Heart right ventricle (tissue), 16 donors: ENCODE results near the gene TMEM59L. TPM values are rescaled to one million over a fixed set of nuclear protein-coding genes. Genes with fewer than 3 reads are reported as not detected.

Source experiments
- ATAC-seq, 8 donors: fragments of 200-7000 bp; cut with Tn5 transposase; one replicate each; pipeline ENCODE4 v1.9.1; 2020; ENCODE audit warnings: mild to moderate bottlenecking in 8 of 8, moderate library complexity in 8 of 8, moderate number of reproducible peaks in 1 of 8
- DNase-seq, 2 donors: peaks; one replicate each; pipeline ENCODE4 v3.0.0-alpha.2; 2020
- H3K27ac ChIP-seq, 10 donors: fragments of 200-600 bp; sonication (generic) in 2 of 10; one replicate each; pipeline versions ENCODE4 v1.5.0 to v1.8.0; 2020 to 2022; ENCODE audit warnings: mild to moderate bottlenecking in 3 of 10
- H3K27me3 ChIP-seq, 7 donors: fragments of 200-600 bp; one replicate each; pipeline ENCODE4 v1.8.0; 2021 to 2022; ENCODE audit warnings: mild to moderate bottlenecking in 2 of 7
- H3K36me3 ChIP-seq, 9 donors: fragments of 200-600 bp; sonication (generic) in 1 of 9; one replicate each; pipeline versions ENCODE4 v1.5.0 to v1.8.0; 2020 to 2022; ENCODE audit warnings: mild to moderate bottlenecking in 2 of 9
- H3K4me1 ChIP-seq, 9 donors: fragments of 200-600 bp; sonication (generic) in 1 of 9; one replicate each; pipeline versions ENCODE4 v1.5.0 to v1.8.0; 2020 to 2022; ENCODE audit warnings: mild to moderate bottlenecking in 4 of 9
- H3K4me3 ChIP-seq, 10 donors: fragments of 200-600 bp; sonication (generic) in 2 of 10; one replicate each; pipeline versions ENCODE4 v1.5.0 to v1.8.0; 2020 to 2022; ENCODE audit warnings: mild to moderate bottlenecking in 7 of 10, moderate library complexity in 2 of 10
- H3K9me3 ChIP-seq, 11 donors: fragments of 200-600 bp in 10 of 11; sonication (generic) in 2 of 11; one replicate each; pipeline versions ENCODE4 v1.5.0 to v1.8.0; 2013 to 2022; ENCODE audit warnings: mild to moderate bottlenecking in 2 of 11, control low read depth in 1 of 11, moderate library complexity in 1 of 11
- CTCF ChIP-seq, 9 donors: fragments of 200-600 bp; sonication (generic) in 2 of 9; IDR thresholded peaks; one replicate each; pipeline versions ENCODE4 v1.5.0 to v1.8.0; 2021 to 2022; ENCODE audit warnings: antibody characterized with exemption in 9 of 9, mild to moderate bottlenecking in 5 of 9, moderate library complexity in 1 of 9
- WGBS, 2 donors: extraction: QIAGEN DNeasy Blood & Tissue Kit; methylation state at CpG; one replicate each; pipeline ENCODE4 v1.1.7; 2013; ENCODE audit warnings: inconsistent platforms in 1 of 2; 5-methylcytosine and 5-hydroxymethylcytosine counted together
- intact Hi-C, 10 donors: fragments of 100-400 bp; cut with DNase I; formaldehyde crosslinking; loops; one replicate each; pipeline versions ENCODE4 v1.11.1 to v1.14.2; 2022
- polyA plus RNA-seq, 2 donors: library from polyadenylated mRNA; stranded (reverse); fragments of 200-250 nt; gene quantifications; one replicate each; pipeline ENCODE4 v1.2.3, GENCODE V29; 2013
- total RNA-seq, 10 donors: library from RNA; stranded (reverse); fragmentation: NEBNext Ultra II Directional in 3 of 10; extraction: Animal tissue kit (Norgen Biotek cat#: 25700) in 3 of 10; gene quantifications; one replicate each; pipeline versions ENCODE4 v1.2.1 to v1.2.4, GENCODE V29; 2021 to 2023
- donor health status: Arrhythmogenic right ventricular cardiomyopathy.
- donor health status: ischemic (EF 13 %, LVEDD 7.1; RV severe dilation, severe dysfunction).
- donor health status: healthy with polysubstance abuse.
- donor health status: DM: no; HTN: yes; CAD: no.
- donor health status: DM: no; HTN: no; CAD: no.
- donor health status: ischemic (EF 25% LVEDD 6.9; RV normal size, moderate dysfunction).
- donor health status: ischemic (EF 25% LVEDD 5.7; RV mildly dilated, moderate dysfunction).
- donor health status: healthy.
- donor health status: DM: yes; HTN: yes; CAD: no.
- donor health status: Ischemic cardiomyopathy.
- donor health status: ischemic (EF 35%, LVEDD 5.7; RV mildly dilated, moderate dysfunction).
- donor health status: nonischemic (EF 11% LVEDD 7.7; RV severe dilation, severe dysfunction).
- donor health status: DM: yes; HTN: yes; CAD: no.
- donor health status: PGD.
- donor health status: ischemic (EF 29% LVEDD 5.4; RV normal size, mild dysfunction).
- donor health status: nonischemic (EF 23%, LVEDD 6.1; RV moderate dilation, normal function).

TMEM59L gene
- total and polyA plus RNA-seq, 12 donors: 0.13 to 13.8 (median 1.2) TPM

GRCh38 chr19:18611327-18612050 lies 1.2 kb upstream of the TMEM59L start:
- H3K27me3 ChIP-seq: peaks cover 37 to 96% (median 93%) of the 10 kb centered on the region in 7 donors
- intact Hi-C loops: no loop called here

GRCh38 chr19:18612051-18612771 lies 459 bp upstream of the TMEM59L start:
- H3K4me1 ChIP-seq: peaks cover 19 to 45% (median 35%) of the 10 kb centered on the region in 9 donors
- H3K9me3 ChIP-seq: no peaks in the 10 kb centered on the region
- TF ChIP-seq CTCF (IDR thresholded peaks at IDR 0.05): no peak
- intact Hi-C loops: no loop called here
- WGBS, 2 donors: 1% methylated on average over 30 of the region's 30 CpGs
- no peak for ATAC-seq
- H3K27me3 ChIP-seq: peaks cover 34 to 99% (median 96%) of the 10 kb centered on the region in 7 donors
- H3K27ac ChIP-seq: no peak overlapping the region
- H3K36me3 ChIP-seq: no peaks in the 10 kb centered on the region
- peak overlapping the region; percentile 30 to 55 (median 48) for H3K4me3 ChIP-seq
- no peak for DNase-seq

More at GRCh38 chr19:18611327-18612050, 1.2 kb upstream of the TMEM59L start:
- Histone ChIP-seq H3K36me3 (no peaks in the 10 kb centered on the region), H3K27ac (no peak overlapping the region), H3K4me1 (peaks cover 19 to 47% (median 36%) of the 10 kb centered on the region in 9 donors), H3K9me3 (no peaks in the 10 kb centered on the region), H3K4me3 (peak overlapping the region in 7 of 10 donors; percentile 3 to 54 (median 42))
- WGBS, 2 donors: 2% methylated on average over 58 to 62 of the region's 62 CpGs
- DNase-seq: no peak
- peak in 1 of 8 donors; percentile 36 for ATAC-seq
- no peak for TF ChIP-seq CTCF (IDR thresholded peaks at IDR 0.05)

- intact Hi-C loops: no loop called here
- ATAC-seq: peak in 1 of 8 donors; percentile 10
- peaks cover 16 to 35% (median 25%) of the 10 kb centered on the region in 9 donors for H3K4me1 ChIP-seq
- no peak for DNase-seq
- 27 to 36% methylated on average over 21 to 23 of the region's 23 CpGs for WGBS, 2 donors
- no peaks in the 10 kb centered on the region for H3K9me3 ChIP-seq
- no peak overlapping the region for H3K4me3 ChIP-seq
- no peak for TF ChIP-seq CTCF (IDR thresholded peaks at IDR 0.05)
- H3K27ac ChIP-seq: no peak overlapping the region
- peaks cover 26 to 95% (median 86%) of the 10 kb centered on the region in 7 donors for H3K27me3 ChIP-seq
- no peaks in the 10 kb centered on the region for H3K36me3 ChIP-seq
These were observed 1.0 kb downstream of the TMEM59L start for GRCh38 chr19:18613589-18614234.

- H3K9me3 ChIP-seq: no peaks in the 10 kb centered on the region
- H3K4me1 ChIP-seq: peaks cover 13 to 28% (median 18%) of the 10 kb centered on the region in 9 donors
- H3K27me3 ChIP-seq: peaks cover 20 to 73% (median 67%) of the 10 kb centered on the region in 7 donors
- no peak for ATAC-seq
- no peak overlapping the region for H3K27ac ChIP-seq
- intact Hi-C loops: no loop called here
- WGBS, 2 donors: 91 to 95% methylated on average over 3 of the region's 3 CpGs
- no peaks in the 10 kb centered on the region for H3K36me3 ChIP-seq
- no peak for DNase-seq
- no peak overlapping the region for H3K4me3 ChIP-seq
- TF ChIP-seq CTCF (IDR thresholded peaks at IDR 0.05): no peak
These were observed 3.4 kb downstream of the TMEM59L start for GRCh38 chr19:18616023-18616422.
